Karpas-422 (cell line): Measurements from ENCODE around the gene NADSYN1. TPM values are rescaled to one million over a fixed set of nuclear protein-coding genes. Genes with fewer than 3 reads are reported as not detected.

Source experiments
- DNase-seq: peaks from one replicate; pipeline ENCODE4 v3.0.0-alpha.2; 2015
- H2AFZ ChIP-seq: fragments of 200-600 bp; sonication (generic); 2 replicates; pipeline ENCODE4 v1.6.1; 2014; ENCODE audit warnings: antibody characterized with exemption, low read length, mixed read lengths
- H3K27ac ChIP-seq: fragments of 200-600 bp; sonication (generic); 2 replicates; pipeline ENCODE4 v1.5.1; 2014; ENCODE audit warnings: mild to moderate bottlenecking, low read length, moderate library complexity
- H3K27me3 ChIP-seq: fragments of 200-600 bp; sonication (generic); 2 replicates; pipeline ENCODE4 v1.6.1; 2014; ENCODE audit warnings: low read length, mixed read lengths
- H3K36me3 ChIP-seq: fragments of 200-600 bp; sonication (generic); 2 replicates; pipeline ENCODE4 v1.6.1; 2014; ENCODE audit warnings: low read length, mixed read lengths; ENCODE audit not compliant: insufficient read depth
- H3K4me1 ChIP-seq: fragments of 200-600 bp; sonication (generic); 2 replicates; pipeline ENCODE4 v1.6.1; 2014; ENCODE audit warnings: mild to moderate bottlenecking, low read length, mixed read lengths
- H3K4me2 ChIP-seq: fragments of 200-600 bp; sonication (generic); 2 replicates; pipeline ENCODE4 v1.6.1; 2014; ENCODE audit warnings: low read length, low read depth, mild to moderate bottlenecking; ENCODE audit not compliant: poor library complexity, severe bottlenecking
- H3K4me3 ChIP-seq: fragments of 200-600 bp; sonication (generic); 2 replicates; pipeline ENCODE4 v1.5.1; 2014; ENCODE audit warnings: mild to moderate bottlenecking, antibody characterized with exemption, low read length, mixed read lengths
- H3K79me2 ChIP-seq: fragments of 200-600 bp; sonication (generic); 2 replicates; pipeline ENCODE4 v1.6.1; 2014; ENCODE audit warnings: mild to moderate bottlenecking, low read length, mixed read lengths
- H3K9ac ChIP-seq: fragments of 200-600 bp; sonication (generic); 2 replicates; pipeline ENCODE4 v1.6.0; 2014; ENCODE audit warnings: low read length
- H3K9me2 ChIP-seq: fragments of 200-600 bp; sonication (generic), shearing (Covaris generic); replicated peaks from 2 replicates; pipeline ENCODE4 v1.6.0; 2014; ENCODE audit warnings: mild to moderate bottlenecking, low read length, moderate library complexity; ENCODE audit not compliant: insufficient read depth
- H3K9me3 ChIP-seq: fragments of 300-700, 200-600 bp; sonication (generic); 2 replicates; pipeline ENCODE4 v1.6.1; 2014; ENCODE audit warnings: low read length, mixed read lengths
- H4K20me1 ChIP-seq: fragments of 200-600 bp; sonication (generic); 2 replicates; pipeline ENCODE4 v1.6.1; 2014; ENCODE audit warnings: mild to moderate bottlenecking, antibody characterized with exemption, low read length, low read depth; ENCODE audit not compliant: insufficient read depth
- total RNA-seq: library from RNA; depleted of rRNA; stranded (reverse); fragments of >200 nt; shearing (Covaris generic); gene quantifications from 2 replicates; pipeline ENCODE4 v1.2.3, GENCODE V29; 2014; ENCODE audit warnings: low replicate concordance

The NADSYN1 gene
- total RNA-seq, 1 experiment from 2014 or later = 86.0 TPM

DNA sequence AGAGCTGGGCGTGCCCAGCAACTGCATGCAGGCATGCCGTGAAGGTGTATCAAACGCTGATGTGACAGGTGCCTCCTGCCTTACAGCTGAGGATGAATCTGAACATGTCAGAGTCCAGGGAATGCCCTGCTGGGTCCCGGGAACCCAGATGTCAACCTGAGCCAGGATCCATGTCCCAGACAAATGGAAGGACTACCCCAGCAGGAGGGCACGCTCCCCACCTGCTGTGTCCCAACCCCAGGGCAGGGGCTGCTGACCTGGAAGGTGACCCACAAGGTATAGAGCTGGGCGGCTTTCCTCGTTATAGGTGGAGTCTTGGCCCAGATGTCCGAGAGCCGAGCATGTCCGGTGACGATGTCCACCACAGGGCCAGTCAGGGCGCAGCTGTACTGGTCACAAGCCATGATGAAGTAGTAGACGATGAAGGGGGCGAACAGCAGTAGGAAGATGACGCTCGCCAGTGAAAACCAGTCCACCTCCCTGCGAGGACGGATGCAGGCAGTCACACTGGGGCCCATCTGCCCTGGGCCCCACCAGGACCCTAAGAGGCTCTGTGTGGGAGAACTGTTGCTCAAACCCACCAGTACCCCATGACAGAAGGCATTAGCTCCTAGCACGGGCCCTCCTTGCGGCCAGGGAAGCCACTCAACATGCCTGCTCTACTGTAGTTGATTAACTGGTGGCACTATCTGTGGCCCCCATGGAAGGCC, 9.1 kb upstream of the NADSYN1 start:
- Histone ChIP-seq H3K4me1 (peaks cover 15% of the 10 kb centered on the region), H3K9me3 (no peaks in the 10 kb centered on the region), H3K4me2 (no peak overlapping the region), H3K79me2 (peaks cover 16% of the 10 kb centered on the region), H4K20me1 (no peaks in the 10 kb centered on the region), H3K4me3 (no peak overlapping the region), H3K9ac (no peak overlapping the region), H3K9me2 (no peaks in the 10 kb centered on the region), H2AFZ (no peak overlapping the region), H3K36me3 (peaks cover 39% of the 10 kb centered on the region), H3K27ac (no peak overlapping the region), H3K27me3 (no peaks in the 10 kb centered on the region)
- DNase-seq = no peak

DNA sequence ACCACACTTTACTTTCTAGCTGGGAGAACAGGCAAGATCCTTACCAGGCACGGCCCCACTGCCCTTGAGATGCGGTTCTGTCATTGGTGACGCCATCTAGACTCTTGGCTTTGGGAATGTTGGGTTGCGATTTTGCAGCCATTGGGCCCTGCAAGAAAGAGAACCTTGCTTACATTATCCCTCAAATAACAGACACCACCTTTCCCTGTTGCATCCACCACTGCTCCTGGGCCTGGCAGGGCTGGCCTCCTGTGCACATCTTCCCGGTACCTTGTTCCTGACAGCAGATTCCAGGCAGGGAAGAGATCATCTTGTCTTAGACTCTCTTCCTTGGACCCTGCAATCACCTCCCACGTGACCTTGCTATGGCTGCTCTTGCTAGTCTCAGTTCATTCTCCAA, 8.2 kb upstream of the NADSYN1 start:
- Histone ChIP-seq H2AFZ (no peak overlapping the region), H3K4me1 (peaks cover 25% of the 10 kb centered on the region), H3K9me3 (no peaks in the 10 kb centered on the region), H3K4me3 (no peak overlapping the region), H3K4me2 (no peak overlapping the region), H3K27me3 (no peaks in the 10 kb centered on the region), H3K27ac (no peak overlapping the region), H4K20me1 (no peaks in the 10 kb centered on the region), H3K9me2 (no peaks in the 10 kb centered on the region), H3K79me2 (peaks cover 16% of the 10 kb centered on the region), H3K9ac (no peak overlapping the region), H3K36me3 (peaks cover 39% of the 10 kb centered on the region)
- no peak for DNase-seq

DNA sequence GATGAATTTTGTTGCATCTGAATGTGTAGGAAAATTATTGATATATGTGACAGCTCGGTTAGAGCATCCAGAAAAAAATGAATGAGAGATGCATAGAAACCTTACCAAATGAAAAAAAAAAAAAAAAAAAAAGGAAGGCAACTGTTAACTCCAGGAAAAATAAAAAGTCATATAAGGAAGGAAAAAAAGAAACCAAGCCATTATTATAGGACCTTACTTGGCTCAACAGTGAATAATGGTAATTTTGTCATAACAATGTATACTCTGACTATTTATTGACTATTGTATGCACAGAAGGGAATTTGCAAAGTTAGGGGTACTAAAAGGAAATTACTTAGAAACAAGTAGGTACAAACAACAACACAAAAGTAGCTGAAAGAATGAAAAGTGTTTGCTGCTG, 6.9 kb upstream of the NADSYN1 start:
- H3K27ac ChIP-seq = no peak overlapping the region
- no peak overlapping the region for H3K4me2 ChIP-seq
- H3K9me3 ChIP-seq = no peaks in the 10 kb centered on the region
- no peak overlapping the region for H3K9ac ChIP-seq
- no peak for DNase-seq
- H3K9me2 ChIP-seq = no peaks in the 10 kb centered on the region
- no peaks in the 10 kb centered on the region for H3K27me3 ChIP-seq
- no peak overlapping the region for H2AFZ ChIP-seq
- no peak overlapping the region for H3K4me3 ChIP-seq
- peaks cover 39% of the 10 kb centered on the region for H3K36me3 ChIP-seq
- H3K4me1 ChIP-seq = peaks cover 28% of the 10 kb centered on the region
- H4K20me1 ChIP-seq = no peaks in the 10 kb centered on the region
- H3K79me2 ChIP-seq = peaks cover 16% of the 10 kb centered on the region

DNA sequence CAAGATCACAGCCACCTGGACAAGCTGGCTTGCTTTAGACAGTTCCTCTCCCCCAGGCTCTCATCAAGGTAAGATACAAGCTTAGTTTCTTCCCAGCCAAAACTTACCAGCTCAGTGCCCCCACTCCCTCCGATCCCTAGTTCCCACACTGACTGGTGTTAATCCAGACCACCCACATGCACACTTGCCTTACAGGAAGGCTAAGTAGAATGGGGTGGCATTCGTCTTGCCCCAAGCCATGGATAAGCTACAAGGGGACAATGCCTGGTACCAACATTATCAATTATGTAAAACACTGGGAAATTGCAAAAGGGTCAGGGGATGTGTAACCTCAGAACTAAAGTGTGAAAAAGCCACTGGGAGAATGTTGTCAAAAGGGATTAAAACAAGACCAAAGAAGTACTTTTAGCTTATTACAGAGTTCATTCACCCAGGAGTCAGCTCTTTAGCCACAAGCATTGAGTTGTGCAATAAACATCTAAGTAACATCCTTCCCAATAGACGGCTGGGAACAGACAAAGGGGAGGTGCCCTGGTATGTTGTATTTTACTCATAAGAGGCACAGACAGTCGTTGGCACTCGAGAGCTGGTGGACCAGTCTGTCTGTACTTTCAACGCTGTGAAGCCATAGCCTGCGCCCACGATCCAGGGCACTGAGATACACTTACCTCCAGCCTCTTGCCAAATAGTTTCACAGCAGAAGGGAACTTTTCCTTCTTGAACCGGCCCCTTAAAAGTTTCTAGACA, 5.9 kb upstream of the NADSYN1 start:
- DNase-seq = no peak
- peaks cover 36% of the 10 kb centered on the region for H3K4me1 ChIP-seq
- H3K27ac ChIP-seq = no peak overlapping the region; the same call in 1 of the 2 replicates
- no peaks in the 10 kb centered on the region for H3K9me3 ChIP-seq
- H2AFZ ChIP-seq = no peak overlapping the region
- no peaks in the 10 kb centered on the region for H3K27me3 ChIP-seq
- peaks cover 39% of the 10 kb centered on the region for H3K36me3 ChIP-seq
- peak overlapping the region; percentile 69 for H3K4me3 ChIP-seq
- H3K9ac ChIP-seq = peak overlapping the region; percentile 69
- no peaks in the 10 kb centered on the region for H3K9me2 ChIP-seq
- peaks cover 16% of the 10 kb centered on the region for H3K79me2 ChIP-seq
- no peaks in the 10 kb centered on the region for H4K20me1 ChIP-seq
- peak overlapping the region; percentile 77 for H3K4me2 ChIP-seq

DNA sequence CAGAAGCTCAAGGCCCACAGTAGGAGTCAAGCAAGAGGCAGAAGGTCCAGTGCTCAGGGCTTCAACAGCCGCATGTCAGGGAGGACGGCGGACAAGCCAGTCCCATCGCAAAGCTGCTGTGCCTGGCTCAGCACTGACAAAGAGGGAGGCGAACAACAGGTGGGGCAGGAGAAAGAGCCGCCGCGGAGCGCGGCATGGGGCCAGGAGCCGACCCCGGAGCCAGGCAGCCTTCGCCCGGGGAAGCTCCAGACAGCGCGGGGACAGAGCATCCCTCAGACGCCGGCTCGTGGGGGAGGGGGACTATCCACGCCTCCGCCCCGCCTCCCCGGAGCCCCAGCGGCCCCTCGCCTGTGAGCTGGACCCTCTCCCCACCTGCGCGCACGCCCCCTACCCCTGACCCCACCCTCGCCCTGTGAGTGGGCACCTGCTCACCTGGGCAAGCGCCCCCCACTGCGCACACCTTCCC, 5.2 kb upstream of the NADSYN1 start:
- Histone ChIP-seq H2AFZ (no peak overlapping the region), H3K9me3 (no peaks in the 10 kb centered on the region), H3K9me2 (no peaks in the 10 kb centered on the region), H3K4me2 (peak overlapping the region; percentile 77), H3K4me3 (peak overlapping the region; percentile 69), H4K20me1 (no peaks in the 10 kb centered on the region), H3K36me3 (peaks cover 38% of the 10 kb centered on the region), H3K27ac (peak overlapping the region; percentile 33; the same call in 1 of the 2 replicates), H3K4me1 (peaks cover 42% of the 10 kb centered on the region), H3K79me2 (peaks cover 16% of the 10 kb centered on the region), H3K9ac (peak overlapping the region; percentile 69), H3K27me3 (no peaks in the 10 kb centered on the region)
- peak; percentile 69 for DNase-seq

- H3K4me1 ChIP-seq = peaks cover 42% of the 10 kb centered on the region
- H3K27ac ChIP-seq = peak within 1 kb of the TSS; percentile 33; the same call in 1 of the 2 replicates
- H4K20me1 ChIP-seq = no peaks in the 10 kb centered on the region
- H3K9me2 ChIP-seq = no peaks in the 10 kb centered on the region
- peaks cover 31% of the 10 kb centered on the region for H3K36me3 ChIP-seq
- no peaks in the 10 kb centered on the region for H3K27me3 ChIP-seq
- peak within 1 kb of the TSS; percentile 69 for H3K4me3 ChIP-seq
- H3K9me3 ChIP-seq = no peaks in the 10 kb centered on the region
- H3K9ac ChIP-seq = peak within 1 kb of the TSS; percentile 76
- peak; percentile 97 for DNase-seq
- H3K79me2 ChIP-seq = peaks cover 20% of the 10 kb centered on the region
- H3K4me2 ChIP-seq = peak within 1 kb of the TSS; percentile 77
- peak within 1 kb of the TSS; percentile 84 for H2AFZ ChIP-seq
Measured at GRCh38 chr11:71448257-71449171, 4.5 kb upstream of the NADSYN1 start, which contains the start of gene DHCR7. DHCR7 (minus strand) TSS chr11:71448393; CDS start chr11:71444952, 3,441 bp downstream.

DNA sequence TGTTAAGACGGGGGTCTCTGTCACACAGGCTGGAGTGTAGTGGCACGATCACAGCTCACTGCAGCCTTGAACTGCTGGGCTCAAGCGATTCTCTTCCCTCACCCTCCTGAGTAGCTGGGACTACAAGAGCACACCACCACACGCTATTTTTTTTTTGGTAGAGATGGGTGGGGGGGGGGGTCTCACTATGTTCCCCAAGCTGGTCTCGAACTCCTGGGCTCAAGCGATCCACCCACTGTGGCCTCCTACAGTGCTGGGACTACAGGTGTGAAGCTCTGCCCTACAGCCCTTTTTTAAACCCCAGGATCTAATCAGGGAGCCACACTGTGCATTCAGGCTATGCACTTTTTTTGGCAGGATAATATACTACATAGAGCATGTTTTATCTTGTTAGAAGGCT, 3.4 kb upstream of the NADSYN1 start:
- Histone ChIP-seq H3K27me3 (no peaks in the 10 kb centered on the region), H4K20me1 (peaks cover 4% of the 10 kb centered on the region; the same call in 1 of the 2 replicates), H3K36me3 (peaks cover 27% of the 10 kb centered on the region), H3K9me2 (no peaks in the 10 kb centered on the region), H3K4me3 (peak overlapping the region; percentile 69), H3K4me1 (peaks cover 51% of the 10 kb centered on the region), H3K79me2 (peaks cover 31% of the 10 kb centered on the region), H3K9ac (peak overlapping the region; percentile 76), H3K27ac (no peak overlapping the region), H3K9me3 (no peaks in the 10 kb centered on the region), H2AFZ (no peak overlapping the region), H3K4me2 (peak overlapping the region; percentile 77)
- no peak for DNase-seq
